ENCODE data around the gene RERG.

RERG gene

GRCh38 chr12:15209782-15210181 is 11.4 kb downstream of the RERG start:
- TF ChIP-seq CTCF (IDR thresholded peaks at IDR 0.05; ENCODE audit: low read length, missing control alignments), result no peak
- peak; percentile 78 for DNase-seq (ENCODE audit: low read depth)
- no peak overlapping the region for H3K4me3 ChIP-seq (replicated peaks; ENCODE audit: low read depth, low read length)

GRCh38 chr12:15208871-15209656 is 12.2 kb downstream of the RERG start:
- peak; percentile 71 for DNase-seq (ENCODE audit: low read depth)
- no peak overlapping the region for H3K4me3 ChIP-seq (replicated peaks; ENCODE audit: low read depth, low read length)
- TF ChIP-seq CTCF (IDR thresholded peaks at IDR 0.05; ENCODE audit: low read length, missing control alignments), result no peak

- peak; percentile 65 for DNase-seq (ENCODE audit: low read depth)
- TF ChIP-seq CTCF (IDR thresholded peaks at IDR 0.05; ENCODE audit: low read length, missing control alignments), result peak; percentile 44
- H3K4me3 ChIP-seq (replicated peaks; ENCODE audit: low read depth, low read length), result no peak overlapping the region
These were observed 13.1 kb downstream of the RERG start for GRCh38 chr12:15208140-15208539.

GRCh38 chr12:15206831-15207389 is 14.3 kb downstream of the RERG start:
- TF ChIP-seq CTCF (IDR thresholded peaks at IDR 0.05; ENCODE audit: low read length, missing control alignments), result no peak
- DNase-seq (ENCODE audit: low read depth), result no peak
- no peak overlapping the region for H3K4me3 ChIP-seq (replicated peaks; ENCODE audit: low read depth, low read length)

GRCh38 chr12:15206338-15206737 is 14.9 kb downstream of the RERG start:
- no peak for TF ChIP-seq CTCF (IDR thresholded peaks at IDR 0.05; ENCODE audit: low read length, missing control alignments)
- DNase-seq (ENCODE audit: low read depth), result no peak
- no peak overlapping the region for H3K4me3 ChIP-seq (replicated peaks; ENCODE audit: low read depth, low read length)

GRCh38 chr12:15205341-15206010 is 15.7 kb downstream of the RERG start:
- peak; percentile 61 for DNase-seq (ENCODE audit: low read depth)
- H3K4me3 ChIP-seq (replicated peaks; ENCODE audit: low read depth, low read length), result no peak overlapping the region
- no peak for TF ChIP-seq CTCF (IDR thresholded peaks at IDR 0.05; ENCODE audit: low read length, missing control alignments)

Measured in fibroblast of pulmonary artery (primary cell).